ENCODE data around the gene LTB4R.

The LTB4R gene

DNA sequence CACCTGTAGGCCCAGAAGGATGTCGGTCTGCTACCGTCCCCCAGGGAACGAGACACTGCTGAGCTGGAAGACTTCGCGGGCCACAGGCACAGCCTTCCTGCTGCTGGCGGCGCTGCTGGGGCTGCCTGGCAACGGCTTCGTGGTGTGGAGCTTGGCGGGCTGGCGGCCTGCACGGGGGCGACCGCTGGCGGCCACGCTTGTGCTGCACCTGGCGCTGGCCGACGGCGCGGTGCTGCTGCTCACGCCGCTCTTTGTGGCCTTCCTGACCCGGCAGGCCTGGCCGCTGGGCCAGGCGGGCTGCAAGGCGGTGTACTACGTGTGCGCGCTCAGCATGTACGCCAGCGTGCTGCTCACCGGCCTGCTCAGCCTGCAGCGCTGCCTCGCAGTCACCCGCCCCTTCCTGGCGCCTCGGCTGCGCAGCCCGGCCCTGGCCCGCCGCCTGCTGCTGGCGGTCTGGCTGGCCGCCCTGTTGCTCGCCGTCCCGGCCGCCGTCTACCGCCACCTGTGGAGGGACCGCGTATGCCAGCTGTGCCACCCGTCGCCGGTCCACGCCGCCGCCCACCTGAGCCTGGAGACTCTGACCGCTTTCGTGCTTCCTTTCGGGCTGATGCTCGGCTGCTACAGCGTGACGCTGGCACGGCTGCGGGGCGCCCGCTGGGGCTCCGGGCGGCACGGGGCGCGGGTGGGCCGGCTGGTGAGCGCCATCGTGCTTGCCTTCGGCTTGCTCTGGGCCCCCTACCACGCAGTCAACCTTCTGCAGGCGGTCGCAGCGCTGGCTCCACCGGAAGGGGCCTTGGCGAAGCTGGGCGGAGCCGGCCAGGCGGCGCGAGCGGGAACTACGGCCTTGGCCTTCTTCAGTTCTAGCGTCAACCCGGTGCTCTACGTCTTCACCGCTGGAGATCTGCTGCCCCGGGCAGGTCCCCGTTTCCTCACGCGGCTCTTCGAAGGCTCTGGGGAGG, at the start of gene LTB4R:
Gene LTB4R, plus strand, starts transcription at position 857 of the 959 bp plus-strand sequence. CDS start 4,150 bp downstream, outside the sequence.
- DNase-seq (ENCODE audit: low read depth): peak; percentile 69

- no peak for DNase-seq (ENCODE audit: low read depth)
These were observed 49.4 kb upstream of the LTB4R start for GRCh38 chr14:24261969-24262327.

GRCh38 chr14:24262821-24263733, 48.2 kb upstream of the LTB4R start, which contains the start of gene TGM1:
TGM1 (minus strand) TSS chr14:24263177; CDS start chr14:24262352, 825 bp downstream.
- no peak for DNase-seq (ENCODE audit: low read depth)

GRCh38 chr14:24263848-24264247, 47.5 kb upstream of the LTB4R start:
- no peak for DNase-seq (ENCODE audit: low read depth)

GRCh38 chr14:24264298-24264697, 47.0 kb upstream of the LTB4R start:
- no peak for DNase-seq (ENCODE audit: low read depth)

DNA sequence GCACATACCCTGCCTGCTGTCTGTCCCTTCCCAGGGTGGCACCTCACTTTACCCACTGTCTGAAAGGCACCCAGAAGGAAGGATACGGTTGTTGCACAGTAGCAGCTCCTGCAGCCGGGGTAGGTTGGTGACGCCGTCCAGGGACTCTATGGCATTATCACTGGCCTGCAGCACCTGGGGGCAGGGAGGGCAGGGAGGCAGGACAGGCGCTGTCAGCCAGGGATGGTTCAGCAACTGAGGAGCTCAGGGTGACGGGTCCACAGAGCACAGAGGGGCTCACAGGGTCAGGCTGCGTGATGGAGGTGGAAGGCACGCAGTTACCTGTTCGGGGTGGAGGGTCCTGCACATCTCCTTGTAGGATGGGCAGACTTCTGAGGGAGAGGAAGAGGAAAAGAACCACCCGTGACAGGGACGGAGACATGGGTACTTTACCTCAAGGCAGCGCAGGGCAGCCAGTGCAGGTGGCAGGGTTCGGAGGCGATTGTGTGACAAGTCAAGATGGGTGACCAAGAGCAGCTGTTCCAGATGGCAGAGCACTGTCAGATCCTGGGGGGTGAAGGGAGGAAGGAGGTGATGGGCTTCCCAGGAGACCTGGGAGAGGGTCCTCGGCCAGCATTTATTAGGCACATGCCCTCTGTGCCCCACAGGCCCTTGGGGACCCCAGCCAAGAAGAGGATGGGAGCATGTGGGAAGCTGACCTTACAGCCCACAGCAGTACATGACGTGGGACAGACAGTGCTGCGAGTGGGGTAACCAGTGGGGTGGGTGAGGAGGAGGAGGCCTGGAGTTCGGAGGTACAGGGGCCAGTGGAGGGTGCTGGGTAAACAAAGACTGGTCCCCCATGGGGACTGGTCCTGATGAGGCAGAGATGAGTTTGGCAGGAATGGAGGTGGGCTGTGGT, 44.7 kb upstream of the LTB4R start:
- DNase-seq (ENCODE audit: low read depth): no peak

- DNase-seq (ENCODE audit: low read depth): no peak
These were observed 43.8 kb upstream of the LTB4R start for GRCh38 chr14:24267516-24267915.

GRCh38 chr14:24268225-24268624, 43.1 kb upstream of the LTB4R start:
- no peak for DNase-seq (ENCODE audit: low read depth)

DNA sequence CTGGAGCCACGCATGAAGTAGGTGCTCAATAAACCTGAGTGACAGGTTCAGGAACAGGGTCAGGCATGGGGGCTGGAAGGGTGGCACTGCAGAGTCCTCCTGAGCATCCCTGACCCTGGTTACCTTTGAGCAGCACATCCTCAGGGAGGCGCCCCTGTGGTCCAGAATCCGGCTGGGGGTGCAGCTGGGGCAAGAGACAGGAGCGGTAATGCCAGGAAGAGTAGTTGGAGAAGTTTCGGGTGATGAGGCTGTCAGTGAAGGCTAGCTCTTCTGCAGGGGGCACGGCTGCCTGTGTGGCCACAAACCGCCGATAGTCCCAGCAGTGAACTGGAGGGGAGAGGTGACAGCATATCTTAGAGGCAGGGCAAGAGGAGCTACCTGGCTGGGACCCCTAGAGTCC, 41.9 kb upstream of the LTB4R start:
- no peak for DNase-seq (ENCODE audit: low read depth)

DNA sequence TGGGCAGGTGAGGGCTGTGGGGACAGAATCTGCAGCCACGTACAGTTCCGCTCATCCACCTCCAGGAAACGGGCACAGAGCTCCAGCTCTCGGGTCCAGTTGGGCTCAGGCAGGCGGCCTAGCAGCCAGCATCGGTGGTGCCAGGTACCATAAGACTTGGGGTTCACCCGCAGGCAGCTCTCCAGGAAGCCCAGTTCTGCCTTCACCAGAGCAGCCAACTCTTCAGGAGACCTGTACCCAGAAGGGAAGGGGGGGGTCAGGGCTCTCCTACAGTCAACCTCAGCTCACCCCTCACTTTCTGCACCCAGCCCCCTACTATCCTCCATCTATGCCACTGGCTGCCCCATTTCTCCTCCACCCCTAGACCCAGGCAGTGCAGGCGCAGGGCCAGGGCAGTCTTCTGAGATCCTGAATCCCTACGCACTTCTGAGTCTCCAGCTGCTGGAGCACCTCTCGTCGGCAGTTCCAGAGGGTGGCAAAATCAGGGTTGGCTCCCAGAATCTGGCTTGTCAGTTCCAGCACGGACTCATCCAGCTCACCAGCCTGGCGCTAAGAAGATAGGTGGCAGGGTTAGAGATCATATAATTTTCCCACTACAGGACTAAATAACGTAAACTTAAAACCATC, 41.3 kb upstream of the LTB4R start:
- DNase-seq (ENCODE audit: low read depth): no peak

DNA sequence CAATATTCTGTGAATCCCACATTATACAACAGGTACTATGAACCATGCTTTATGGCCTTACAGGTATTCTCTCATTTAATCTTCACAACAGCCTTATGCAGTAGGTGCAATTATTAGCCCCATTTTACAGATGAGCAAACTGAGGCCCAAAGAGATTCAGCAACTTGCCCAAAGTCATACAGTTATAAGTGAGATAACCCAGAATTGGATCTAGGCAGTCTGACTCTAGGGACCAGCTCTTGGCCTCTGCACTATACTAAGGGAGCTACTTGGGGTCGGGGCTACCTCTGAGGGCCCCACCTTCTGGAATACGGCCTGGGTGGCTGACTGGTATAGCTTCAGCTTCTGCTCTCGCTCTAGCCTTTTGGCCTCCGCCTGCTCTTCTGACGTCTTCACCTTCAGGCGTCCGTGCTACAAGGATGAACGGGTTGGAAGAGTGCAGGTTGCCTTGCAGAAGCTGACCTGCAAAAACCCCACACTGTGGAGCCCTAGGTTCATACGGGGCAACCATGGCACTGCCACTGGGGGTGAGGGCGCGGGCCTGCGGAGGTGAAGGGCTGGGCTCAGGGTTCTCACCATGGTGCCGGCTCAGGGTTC, 40.7 kb upstream of the LTB4R start:
- DNase-seq (ENCODE audit: low read depth): no peak

DNA sequence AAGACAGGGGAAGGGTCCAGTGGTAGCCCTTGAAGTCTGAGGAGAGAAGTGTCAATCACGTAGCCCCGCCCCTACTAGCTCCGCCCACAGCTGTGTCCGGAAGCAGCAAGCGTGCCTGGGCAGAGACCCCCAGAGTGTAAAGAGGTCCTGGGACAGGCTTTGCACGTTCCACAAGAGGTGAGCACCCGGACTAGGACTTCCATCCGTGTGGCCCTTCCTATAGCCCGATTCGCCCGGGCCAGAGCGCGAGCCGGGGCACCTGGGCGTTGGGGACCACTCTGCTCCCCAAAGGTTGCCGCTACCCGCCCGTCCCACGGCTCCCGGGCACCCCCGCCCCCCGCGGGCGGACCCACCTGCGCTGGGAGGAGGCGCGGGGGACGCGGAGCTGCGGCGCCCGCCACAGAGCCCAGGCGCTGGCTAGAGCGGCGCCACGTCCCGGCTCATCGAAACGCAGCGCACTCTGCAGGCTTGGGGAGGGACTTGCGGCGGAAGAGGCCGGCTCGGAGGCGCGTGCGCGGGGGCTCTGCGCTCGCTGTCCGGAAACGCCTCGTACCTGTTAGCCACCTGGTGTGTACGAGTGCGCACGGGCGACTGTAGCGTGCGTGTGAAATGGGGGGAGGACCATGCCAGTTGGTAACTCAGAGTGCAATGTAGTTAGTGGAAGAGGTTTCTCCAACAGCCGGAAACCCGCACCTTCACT, 40.0 kb upstream of the LTB4R start, which contains the start of gene RABGGTA:
Gene RABGGTA, minus strand, starts transcription at position 464 of the 700 bp plus-strand sequence. CDS start 482 bp downstream, outside the sequence.
- peak; percentile 87 for DNase-seq (ENCODE audit: low read depth)

GRCh38 chr14:24271834-24272263, 39.5 kb upstream of the LTB4R start:
- DNase-seq (ENCODE audit: low read depth): no peak

DNA sequence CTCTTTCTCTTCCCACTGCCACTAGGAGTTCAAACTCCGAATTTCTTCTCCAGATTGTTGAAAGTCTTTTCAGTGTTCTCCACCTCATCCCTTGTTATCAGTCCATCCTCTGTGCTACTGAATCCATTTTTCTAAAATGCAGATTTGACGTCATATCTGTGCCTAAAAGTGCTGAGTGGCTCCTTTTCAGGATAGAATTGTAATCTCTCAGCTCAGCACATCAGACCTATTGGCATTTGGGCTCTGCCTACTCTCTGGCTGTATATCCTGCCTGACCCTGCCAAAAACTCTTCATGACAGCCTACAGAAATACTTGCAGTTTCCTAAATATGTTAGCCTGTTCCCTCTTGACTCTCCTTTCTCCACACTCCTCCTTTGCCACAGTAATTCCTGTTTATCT, 38.8 kb upstream of the LTB4R start:
- no peak for DNase-seq (ENCODE audit: low read depth)

- DNase-seq (ENCODE audit: low read depth): no peak
These were observed 37.8 kb upstream of the LTB4R start for GRCh38 chr14:24273422-24273998.

- DNase-seq (ENCODE audit: low read depth): no peak
These were observed 37.2 kb upstream of the LTB4R start for GRCh38 chr14:24274101-24274543.

DNA sequence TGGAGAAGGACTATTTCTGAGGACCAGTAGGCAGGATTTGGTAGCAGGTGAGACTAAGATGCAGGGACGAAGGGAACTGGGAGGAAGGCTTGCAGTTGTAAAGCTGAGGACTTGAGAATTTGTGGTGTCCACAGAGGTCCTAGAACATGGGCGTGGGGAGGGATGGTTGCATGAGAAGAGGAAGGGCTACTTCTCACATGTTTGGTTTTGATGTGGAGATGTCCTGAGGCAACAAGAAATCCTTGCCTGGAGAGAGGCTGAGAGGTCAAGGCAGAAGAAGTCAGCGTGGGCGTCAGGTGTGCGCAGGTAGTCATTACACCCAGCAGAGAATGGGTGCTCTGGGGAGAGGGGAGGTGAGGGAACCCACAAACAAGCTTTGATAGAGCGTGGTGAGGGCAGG, 34.2 kb upstream of the LTB4R start:
- DNase-seq (ENCODE audit: low read depth): no peak

DNA sequence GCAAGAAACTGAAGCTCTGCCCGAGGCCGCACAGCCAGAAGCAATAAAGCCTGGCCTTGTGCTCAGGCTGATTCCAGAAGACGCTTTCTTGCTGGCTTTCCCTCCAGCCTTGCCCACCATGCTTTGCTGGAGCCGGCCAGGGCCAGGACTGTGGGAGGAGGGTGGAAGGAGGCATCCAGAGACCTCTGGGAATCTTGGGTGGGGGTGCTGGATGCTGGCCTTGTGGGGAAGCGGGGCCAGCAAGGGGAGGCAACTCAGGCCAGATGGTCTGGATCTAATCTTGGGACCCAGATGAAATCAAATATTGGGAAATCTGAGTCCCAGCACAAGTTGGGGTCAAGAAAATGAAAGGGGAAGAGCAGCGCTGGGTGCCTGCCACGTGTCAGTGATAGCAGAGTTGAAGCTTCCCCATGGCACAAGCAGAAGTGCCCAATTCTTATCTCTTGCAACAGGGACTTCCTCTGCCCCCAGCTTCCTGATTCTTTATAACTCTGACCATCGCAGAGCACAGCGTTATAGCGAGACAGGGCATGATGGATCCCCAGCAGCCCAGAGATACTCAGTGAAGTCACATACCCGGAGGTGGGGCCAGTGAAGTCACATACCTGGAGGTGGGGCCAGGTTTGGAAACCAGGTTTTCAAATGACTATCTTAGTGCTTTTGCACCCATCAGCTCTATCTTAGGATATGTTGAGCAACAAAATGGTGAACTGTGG, 33.5 kb upstream of the LTB4R start:
- no peak for DNase-seq (ENCODE audit: low read depth)

DNA sequence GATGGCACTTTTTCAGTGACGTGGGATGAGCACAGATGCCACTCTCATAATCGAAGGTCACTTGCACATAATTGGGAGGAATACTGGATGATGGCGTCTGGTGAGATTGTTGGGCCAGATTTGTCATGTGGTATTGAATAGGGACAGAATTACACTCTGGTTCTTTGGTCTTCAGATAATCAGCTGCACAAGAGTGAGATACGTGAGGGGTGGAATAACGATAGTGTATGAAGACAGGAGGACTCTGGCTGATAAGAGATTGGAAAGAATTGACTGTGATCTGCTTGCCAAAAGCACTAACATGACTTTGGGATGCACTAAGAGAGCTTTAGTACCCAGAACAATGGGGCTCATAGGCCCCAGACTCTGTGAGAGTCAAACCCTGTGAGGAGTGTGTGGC, 32.9 kb upstream of the LTB4R start:
- no peak for DNase-seq (ENCODE audit: low read depth)
